GM12878 (cell line): ENCODE data around the gene DUSP22. TPM values are rescaled to one million over a fixed set of nuclear protein-coding genes. Genes with fewer than 3 reads are reported as not detected.
A peak's percentile ranks its signal among the peaks of the same experiment; 100 is the strongest.

Experiments
- ATAC-seq: fragments of 200-7000 bp; cut with Tn5 transposase; 3 replicates; pipeline ENCODE4 v1.9.1; 2020; ENCODE audit warnings: mild to moderate bottlenecking, moderate library complexity
- BruUV-seq: library from RNA; stranded (reverse); fragments of 400-500 nt; replicated peaks from 2 replicates; lab custom pipeline; 2021; lab: Mats Ljungman, UMichigan
- CTCF ChIA-PET: fragments of 300-600 bp; sonication (Branson Sonifier 250); formaldehyde crosslinking; extraction: SDS; loops from one replicate; lab custom pipeline; 2021; ENCODE audit warnings: inconsistent platforms; lab: Yijun Ruan, JAX
- POLR2A ChIA-PET: fragments of 350-600 bp; formaldehyde crosslinking; extraction: SDS; loops from one replicate; lab custom pipeline; 2021; ENCODE audit warnings: inconsistent platforms; lab: Charles Lee
- RAD21 ChIA-PET: fragments of 300-600 bp; sonication (Branson Sonifier 250); formaldehyde crosslinking; loops from one replicate; lab custom pipeline; 2023; ENCODE audit warnings: antibody characterized with exemption; ENCODE audit not compliant: unreplicated experiment; lab: Charles Lee
- SMC1A ChIA-PET: fragments of 300-600 bp; sonication (Branson Sonifier 250); formaldehyde crosslinking; loops from one replicate; lab custom pipeline; 2023; ENCODE audit not compliant: unreplicated experiment, uncharacterized antibody; lab: Charles Lee
- DNase-seq: peaks from one replicate; pipeline ENCODE4 v3.0.0-alpha.2; 2011; ENCODE audit warnings: low read depth, low spot score
- FAIRE-seq: peaks from 3 replicates; lab custom pipeline; 2011; peaks lifted over from hg19 to GRCh38; lab: Jason Lieb, UNC
- H2AFZ ChIP-seq: 2 replicates; pipeline ENCODE4 v1.6.0; 2011; ENCODE audit warnings: low read depth, low read length, control low read depth; ENCODE audit not compliant: control insufficient read depth
- H3K27ac ChIP-seq: 2 replicates; pipeline ENCODE4 v1.5.1; 2011; ENCODE audit warnings: control low read depth; ENCODE audit not compliant: control insufficient read depth, insufficient read depth
- H3K27me3 ChIP-seq, 2 experiments: replicated peaks in 1 of 2; 2 replicates each; pipeline versions ENCODE4 v1.6.0 to v1.6.1; 2011; ENCODE audit warnings: low read length in 1 of 2; ENCODE audit not compliant: control insufficient read depth in 2 of 2, insufficient read depth in 2 of 2
- H3K36me3 ChIP-seq, 2 experiments: 2 replicates each; pipeline ENCODE4 v1.5.1; 2011; ENCODE audit warnings: low read length in 1 of 2; ENCODE audit not compliant: control insufficient read depth in 2 of 2, insufficient read depth in 2 of 2
- H3K4me1 ChIP-seq: 2 replicates; pipeline ENCODE4 v1.6.1; 2011; ENCODE audit warnings: mild to moderate bottlenecking, low read length, moderate library complexity, mixed read lengths; ENCODE audit not compliant: control insufficient read depth, insufficient read depth
- H3K4me2 ChIP-seq: 2 replicates; pipeline ENCODE4 v1.6.0; 2011; ENCODE audit warnings: control low read depth; ENCODE audit not compliant: control insufficient read depth, insufficient read depth
- H3K4me3 ChIP-seq: fragments of 200-600 bp; sonication (generic); 2 replicates; pipeline ENCODE4 v1.5.1; 2016
- H3K79me2 ChIP-seq: 2 replicates; pipeline ENCODE4 v1.6.0; 2011; ENCODE audit warnings: low read length; ENCODE audit not compliant: control insufficient read depth, insufficient read depth
- H3K9ac ChIP-seq: 2 replicates; pipeline ENCODE4 v1.8.0; 2011; ENCODE audit warnings: low read length, control low read depth, mixed read lengths; ENCODE audit not compliant: control insufficient read depth, insufficient read depth
- H3K9me3 ChIP-seq: replicated peaks from 3 replicates; pipeline ENCODE4 v1.5.1; 2011; ENCODE audit warnings: mild to moderate bottlenecking, low read length; ENCODE audit not compliant: control insufficient read depth, insufficient read depth
- H4K20me1 ChIP-seq: 2 replicates; pipeline ENCODE4 v1.6.0; 2011; ENCODE audit not compliant: control insufficient read depth, insufficient read depth
- BHLHE40 ChIP-seq, 2 experiments: fragments of 450-650 bp in 1 of 2; IDR thresholded peaks; 2 replicates each; pipeline ENCODE4 v1.6.1; 2011 to 2017; ENCODE audit warnings: low read depth in 2 of 2, borderline replicate concordance in 1 of 2, improper control_type of control experiment in 1 of 2, low read length in 1 of 2, mild to moderate bottlenecking in 1 of 2
- HDAC6 ChIP-seq: fragments of 200-600 bp; sonication (generic); IDR thresholded peaks from one replicate; pipeline ENCODE4 v1.8.0; 2017; ENCODE audit warnings: antibody characterized with exemption; ENCODE audit not compliant: unreplicated experiment
- KAT2A ChIP-seq: conservative IDR thresholded peaks from 2 replicates; pipeline ENCODE4 v1.6.1; 2011; ENCODE audit warnings: low read depth, low read length; ENCODE audit not compliant: control insufficient read depth
- LARP7 ChIP-seq: fragments of 450-650 bp; IDR thresholded peaks from 2 replicates; pipeline ENCODE4 v1.6.1; 2017; ENCODE audit warnings: mild to moderate bottlenecking
- MTA3 ChIP-seq: IDR thresholded peaks from 2 replicates; pipeline ENCODE4 v1.6.1; 2012; ENCODE audit warnings: low read length, inconsistent platforms, borderline replicate concordance
- NFIC ChIP-seq: IDR thresholded peaks from 2 replicates; pipeline ENCODE4 v1.6.1; 2012; ENCODE audit warnings: low read depth, mild to moderate bottlenecking, inconsistent platforms, low read length, moderate library complexity
- NFXL1 ChIP-seq: fragments of 450-650 bp; IDR thresholded peaks from 2 replicates; pipeline ENCODE4 v1.6.1; 2017; ENCODE audit warnings: antibody characterized with exemption, mild to moderate bottlenecking, borderline replicate concordance
- PAX5 ChIP-seq: IDR thresholded peaks from 2 replicates; pipeline ENCODE4 v1.6.1; 2011; ENCODE audit warnings: low read depth, low read length, borderline replicate concordance
- POLR2AphosphoS5 ChIP-seq: IDR thresholded peaks from 2 replicates; pipeline ENCODE4 v1.6.1; 2011; ENCODE audit warnings: mild to moderate bottlenecking, low read length, inconsistent platforms
- REST ChIP-seq: IDR thresholded peaks from 2 replicates; pipeline ENCODE4 v1.6.1; 2012; ENCODE audit warnings: mild to moderate bottlenecking, low read depth, low read length
- SUZ12 ChIP-seq: fragments of 200-600 bp; sonication (generic); IDR thresholded peaks from one replicate; pipeline ENCODE4 v1.6.1; 2018; ENCODE audit warnings: antibody characterized with exemption, mild to moderate bottlenecking; ENCODE audit not compliant: unreplicated experiment
- WGBS: methylation state at CpG from one replicate; pipeline ENCODE4 v1.1.6; 2016; ENCODE audit warnings: low lambda C conversion rate; ENCODE audit not compliant: insufficient replicate concordance, insufficient coverage; ENCODE audit errors: missing lambda C conversion rate; 5-methylcytosine and 5-hydroxymethylcytosine counted together
- in situ Hi-C: fragments of 300-500 bp; cut with MboI; formaldehyde crosslinking; loops from 9 replicates; pipeline ENCODE4 v1.14.3; 2018; ENCODE audit warnings: mixed read lengths
- intact Hi-C: fragments of 100-400 bp; cut with micrococcal nuclease; formaldehyde crosslinking; loops from one replicate; pipeline ENCODE4 v1.14.2; 2022; ENCODE audit not compliant: unreplicated experiment
- polyA plus RNA-seq, 11 experiments: library from polyadenylated mRNA; depleted of rRNA in 4 of 11; unstranded in 6 of 11; stranded (reverse) in 5 of 11; fragments of >200 nt; fragmentation: Nextera tagmentation in 4 of 11; fragmentation: Illumina TruSeq in 1 of 11; extraction: Ambion mirVana in 4 of 11; extraction: Trizol in 1 of 11; gene quantifications; 1 replicate in 1 of 11; 2 replicates in 10 of 11; pipeline versions ENCODE4 v1.2.1 to v1.2.3, GENCODE V29; 2011 to 2016; ENCODE audit warnings: inconsistent platforms in 2 of 11, missing spikeins in 2 of 11, low read depth in 1 of 11
- total RNA-seq, 4 experiments: library from RNA; depleted of rRNA in 3 of 4; stranded (reverse); fragments of >200 nt in 3 of 4; fragmentation: Illumina TruSeq in 1 of 4; extraction: Trizol in 1 of 4; gene quantifications; 2 replicates each; pipeline versions ENCODE4 v1.2.1 to v1.2.3, GENCODE V29; 2013 to 2021
- TF ChIP-seq, protein P1 (sequence below): IDR thresholded peaks from 2 replicates; pipeline ENCODE4 v1.6.1; 2012; ENCODE audit warnings: low read depth, low read length, improper control_type of control experiment
- TF ChIP-seq, protein P2 (sequence below): IDR thresholded peaks from 2 replicates; pipeline ENCODE4 v1.6.1; 2011; ENCODE audit warnings: borderline replicate concordance, low read depth, mild to moderate bottlenecking, moderate library complexity, low read length; ENCODE audit not compliant: insufficient read depth, poor library complexity, severe bottlenecking

Gene DUSP22
- total and polyA plus RNA-seq, 10 of the 15 experiments (the other 5 are each of a cell fraction or from before 2014, with no cell fraction given), result 78.9 to 156 (median 107) TPM

DNA sequence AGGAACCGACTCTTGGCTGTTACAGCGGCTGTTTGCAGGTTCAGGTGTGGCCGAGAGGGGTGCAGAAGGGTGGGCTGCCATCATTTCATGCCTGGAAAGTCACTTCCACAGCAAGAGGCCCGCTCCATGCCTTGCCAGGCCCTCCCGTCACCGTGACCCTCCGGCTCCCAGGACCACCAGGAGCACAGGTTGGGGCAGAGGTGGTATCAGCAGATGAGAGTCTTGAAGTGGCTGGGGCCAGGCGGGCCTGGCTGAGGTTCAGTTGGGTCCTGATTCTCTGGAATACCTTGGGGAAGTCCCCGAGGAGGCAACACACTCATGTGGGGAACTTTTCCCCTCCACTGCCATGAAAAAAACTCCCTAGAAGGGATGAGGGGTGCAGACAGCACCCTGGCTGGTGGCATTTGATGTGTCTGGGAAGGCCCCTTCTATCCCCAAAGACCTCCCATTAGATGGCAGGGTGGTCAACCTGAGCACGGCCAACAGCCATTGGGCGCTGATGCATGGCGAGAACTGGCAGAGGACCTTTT, 65.0 kb downstream of the DUSP22 start (continued):
- TF ChIP-seq, protein P1, sequence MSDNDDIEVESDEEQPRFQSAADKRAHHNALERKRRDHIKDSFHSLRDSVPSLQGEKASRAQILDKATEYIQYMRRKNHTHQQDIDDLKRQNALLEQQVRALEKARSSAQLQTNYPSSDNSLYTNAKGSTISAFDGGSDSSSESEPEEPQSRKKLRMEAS, result 0 out of 2 replicates have a peak, but pooled peaks have one; percentile 8
- TF ChIP-seq NFXL1, result no peak
- no peak for TF ChIP-seq MTA3
- TF ChIP-seq PAX5, result peak; percentile 64; the same call in 1 of the 2 replicates
- TF ChIP-seq, protein P2, sequence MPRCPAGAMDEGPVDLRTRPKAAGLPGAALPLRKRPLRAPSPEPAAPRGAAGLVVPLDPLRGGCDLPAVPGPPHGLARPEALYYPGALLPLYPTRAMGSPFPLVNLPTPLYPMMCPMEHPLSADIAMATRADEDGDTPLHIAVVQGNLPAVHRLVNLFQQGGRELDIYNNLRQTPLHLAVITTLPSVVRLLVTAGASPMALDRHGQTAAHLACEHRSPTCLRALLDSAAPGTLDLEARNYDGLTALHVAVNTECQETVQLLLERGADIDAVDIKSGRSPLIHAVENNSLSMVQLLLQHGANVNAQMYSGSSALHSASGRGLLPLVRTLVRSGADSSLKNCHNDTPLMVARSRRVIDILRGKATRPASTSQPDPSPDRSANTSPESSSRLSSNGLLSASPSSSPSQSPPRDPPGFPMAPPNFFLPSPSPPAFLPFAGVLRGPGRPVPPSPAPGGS, result peak; percentile 13
- peak; percentile 4 for TF ChIP-seq HDAC6

DNA sequence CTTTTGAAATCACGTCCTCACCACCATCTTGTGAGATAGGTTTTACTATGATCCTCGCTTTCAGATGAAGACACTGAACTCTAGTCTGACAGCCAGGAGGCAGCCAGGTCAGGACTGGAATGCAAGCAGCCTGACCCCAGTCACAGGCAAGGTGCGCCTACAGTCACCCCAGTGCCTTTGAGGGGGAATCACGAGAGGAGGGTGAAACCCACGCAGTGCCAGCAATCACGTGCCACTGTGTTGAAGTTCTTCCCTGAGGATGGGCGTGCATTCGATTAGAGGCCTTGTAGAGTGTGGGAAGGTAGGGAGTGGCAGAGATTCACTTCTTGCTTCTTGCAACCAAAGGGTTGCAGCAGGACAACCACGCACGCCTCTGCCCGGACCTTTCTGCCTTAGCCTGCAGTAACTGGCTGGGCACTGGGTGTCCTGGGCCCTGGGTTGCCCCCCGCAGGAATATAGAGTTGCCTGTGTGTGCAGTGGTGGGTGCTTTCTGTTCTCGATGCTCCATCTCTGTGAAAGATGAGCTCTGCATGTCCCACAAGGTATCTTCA, 65.6 kb downstream of the DUSP22 start:
- SMC1A ChIA-PET, result interaction anchor here (0.8 to 9.6 kb wide), 3 partner anchors 23 to 40 kb away, joined by 3 to 230 read pairs (median 3); no protein-coding TSS in a partner anchor
- RAD21 ChIA-PET, result interaction anchor here (0.8 to 1.2 kb wide), 4 partner anchors 8 to 65 kb away, joined by 3 to 5 read pairs (median 4); partner anchors contain the start of gene DUSP22
- ATAC-seq (no peak; the same call in 2 of the 3 replicates), DNase-seq (no peak), FAIRE-seq (no peak)
- intact Hi-C loops, result no loop called here
- POLR2A ChIA-PET, result interaction anchor here (1.0 to 1.2 kb wide), 4 partner anchors 26 to 39 kb away, joined by 3 to 6 read pairs (median 4); partner anchors contain the start of gene IRF4
- Histone ChIP-seq H3K27me3 (no peaks in the 10 kb centered on the region), H3K27ac (peak overlapping the region; percentile 56), H3K4me2 (0 out of 2 replicates have a peak overlapping the region, but pooled peaks have one; percentile 3), H3K4me1 (peaks cover 45% of the 10 kb centered on the region), H3K4me3 (no peak overlapping the region), H3K79me2 (no peaks in the 10 kb centered on the region), H3K9me3 (no peaks in the 10 kb centered on the region), H2AFZ (no peak overlapping the region), H3K9ac (no peak overlapping the region), H4K20me1 (no peaks in the 10 kb centered on the region), H3K36me3 (no peaks in the 10 kb centered on the region; a peak in 1 of 4 replicates)
- CTCF ChIA-PET, result interaction anchor here (0.8 kb wide), 1 partner anchor 8 kb away, joined by 4 read pairs; no protein-coding TSS in a partner anchor
- in situ Hi-C loops, result no loop called here
- WGBS, result 69% methylated on average over 13 of the region's 13 CpGs
- BruUV-seq, result no TSS peak
- TF ChIP-seq BHLHE40 (IDR thresholded peaks at IDR 0.05; ENCODE audit: borderline replicate concordance in 1 of 2, low read depth in 2 of 2, low read length in 1 of 2) (peak; percentile 30 to 59; a peak in 2 of 4 replicates), NFIC (no peak), SUZ12 (no peak), KAT2A (no peak), POLR2AphosphoS5 (0 out of 2 replicates have a peak, but pooled peaks have one; percentile 12), REST (no peak), LARP7 (0 out of 2 replicates have a peak, but pooled peaks have one; percentile 54)
